Measurements from ENCODE around the gene PRF1.

GRCh38 chr10:70616761-70617160 lies 14.2 kb upstream of the PRF1 start:
- TF ChIP-seq, protein P1, sequence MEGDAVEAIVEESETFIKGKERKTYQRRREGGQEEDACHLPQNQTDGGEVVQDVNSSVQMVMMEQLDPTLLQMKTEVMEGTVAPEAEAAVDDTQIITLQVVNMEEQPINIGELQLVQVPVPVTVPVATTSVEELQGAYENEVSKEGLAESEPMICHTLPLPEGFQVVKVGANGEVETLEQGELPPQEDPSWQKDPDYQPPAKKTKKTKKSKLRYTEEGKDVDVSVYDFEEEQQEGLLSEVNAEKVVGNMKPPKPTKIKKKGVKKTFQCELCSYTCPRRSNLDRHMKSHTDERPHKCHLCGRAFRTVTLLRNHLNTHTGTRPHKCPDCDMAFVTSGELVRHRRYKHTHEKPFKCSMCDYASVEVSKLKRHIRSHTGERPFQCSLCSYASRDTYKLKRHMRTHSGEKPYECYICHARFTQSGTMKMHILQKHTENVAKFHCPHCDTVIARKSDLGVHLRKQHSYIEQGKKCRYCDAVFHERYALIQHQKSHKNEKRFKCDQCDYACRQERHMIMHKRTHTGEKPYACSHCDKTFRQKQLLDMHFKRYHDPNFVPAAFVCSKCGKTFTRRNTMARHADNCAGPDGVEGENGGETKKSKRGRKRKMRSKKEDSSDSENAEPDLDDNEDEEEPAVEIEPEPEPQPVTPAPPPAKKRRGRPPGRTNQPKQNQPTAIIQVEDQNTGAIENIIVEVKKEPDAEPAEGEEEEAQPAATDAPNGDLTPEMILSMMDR (IDR thresholded peaks at IDR 0.05) = no peak
- TF ChIP-seq POLR2A (IDR thresholded peaks at IDR 0.05) = no peak

Data from esophagus squamous epithelium (tissue), 4 donors.